Liver (tissue), 9 donors: ENCODE measurements around the gene LDAH. TPM values are rescaled to one million over a fixed set of nuclear protein-coding genes. Genes with fewer than 3 reads are reported as not detected.

Source experiments
- DNase-seq: peaks from one replicate; pipeline ENCODE4 v3.0.0-alpha.2; 2017; ENCODE audit warnings: low spot score
- H3K27ac ChIP-seq, 2 donors: one replicate each; pipeline ENCODE4 v1.7.0; 2013; ENCODE audit warnings: inconsistent platforms in 2 of 2, low read length in 2 of 2, control low read depth in 1 of 2, low read depth in 1 of 2, mild to moderate bottlenecking in 1 of 2
- H3K27me3 ChIP-seq, 4 donors: one replicate each; pipeline versions ENCODE4 v1.6.1 to v1.7.0; 2013; ENCODE audit warnings: low read length in 3 of 4, inconsistent platforms in 1 of 4, mild to moderate bottlenecking in 1 of 4, moderate library complexity in 1 of 4; ENCODE audit not compliant: control insufficient read depth in 4 of 4, insufficient read depth in 4 of 4
- H3K36me3 ChIP-seq, 4 donors: one replicate each; pipeline versions ENCODE4 v1.6.1 to v1.7.0; 2013; ENCODE audit warnings: low read length in 3 of 4, mild to moderate bottlenecking in 3 of 4, low read depth in 1 of 4, moderate library complexity in 1 of 4; ENCODE audit not compliant: control insufficient read depth in 4 of 4, insufficient read depth in 3 of 4
- H3K4me1 ChIP-seq, 4 donors: one replicate each; pipeline versions ENCODE4 v1.6.1 to v1.7.0; 2013; ENCODE audit warnings: low read length in 3 of 4, mild to moderate bottlenecking in 3 of 4, moderate library complexity in 1 of 4; ENCODE audit not compliant: control insufficient read depth in 4 of 4, insufficient read depth in 4 of 4
- H3K4me3 ChIP-seq, 3 donors: one replicate each; pipeline versions ENCODE4 v1.6.1 to v1.7.0; 2013; ENCODE audit warnings: low read length in 3 of 3, control low read depth in 1 of 3, low read depth in 1 of 3, mild to moderate bottlenecking in 1 of 3
- H3K9ac ChIP-seq, 2 donors: one replicate each; pipeline ENCODE4 v1.7.0; 2013; ENCODE audit warnings: low read length in 2 of 2, mild to moderate bottlenecking in 2 of 2, moderate library complexity in 2 of 2, control low read depth in 1 of 2, low read depth in 1 of 2
- H3K9me3 ChIP-seq, 4 donors: one replicate each; pipeline versions ENCODE4 v1.6.1 to v1.7.0; 2013; ENCODE audit warnings: low read length in 3 of 4; ENCODE audit not compliant: control insufficient read depth in 4 of 4
- ATF3 ChIP-seq: IDR thresholded peaks from 2 replicates; pipeline ENCODE4 v1.6.1; 2016; ENCODE audit warnings: antibody characterized with exemption
- CTCF ChIP-seq: fragments of 150-350 bp; IDR thresholded peaks from 2 replicates; pipeline ENCODE4 v1.5.1; 2017; ENCODE audit warnings: improper control_type of control experiment, low read depth, low read length; ENCODE audit not compliant: missing input control
- EGR1 ChIP-seq, 2 donors: IDR thresholded peaks; 2 replicates each; pipeline ENCODE4 v1.6.1; 2016 to 2018; ENCODE audit warnings: antibody characterized with exemption in 2 of 2, low read depth in 2 of 2
- FOXA1 ChIP-seq: IDR thresholded peaks from 2 replicates; pipeline ENCODE4 v1.6.1; 2016; ENCODE audit warnings: antibody characterized with exemption
- FOXA2 ChIP-seq: IDR thresholded peaks from 2 replicates; pipeline ENCODE4 v1.6.1; 2016; ENCODE audit warnings: antibody characterized with exemption
- GABPA ChIP-seq, 2 donors: IDR thresholded peaks in 1 of 2; conservative IDR thresholded peaks in 1 of 2; 2 replicates each; pipeline ENCODE4 v1.6.1; 2016; ENCODE audit warnings: antibody characterized with exemption in 2 of 2, mild to moderate bottlenecking in 1 of 2, moderate library complexity in 1 of 2
- HNF4A ChIP-seq, 2 donors: conservative IDR thresholded peaks; 2 replicates each; pipeline ENCODE4 v1.6.1; 2016; ENCODE audit warnings: antibody characterized with exemption in 2 of 2, mild to moderate bottlenecking in 2 of 2
- HNF4G ChIP-seq: IDR thresholded peaks from 2 replicates; pipeline ENCODE4 v1.6.1; 2016; ENCODE audit warnings: antibody characterized with exemption
- JUND ChIP-seq, 2 donors: IDR thresholded peaks; 2 replicates each; pipeline ENCODE4 v1.6.1; 2016; ENCODE audit warnings: antibody characterized with exemption in 2 of 2
- NR2F2 ChIP-seq: IDR thresholded peaks from 2 replicates; pipeline ENCODE4 v1.6.1; 2016; ENCODE audit warnings: antibody characterized with exemption
- RAD21 ChIP-seq, 2 donors: IDR thresholded peaks; 2 replicates each; pipeline ENCODE4 v1.6.1; 2016; ENCODE audit warnings: antibody characterized with exemption in 2 of 2, mild to moderate bottlenecking in 2 of 2
- REST ChIP-seq: IDR thresholded peaks from 2 replicates; pipeline ENCODE4 v1.6.1; 2016; ENCODE audit warnings: antibody characterized with exemption, mild to moderate bottlenecking
- RXRA ChIP-seq, 2 donors: IDR thresholded peaks; 2 replicates each; pipeline ENCODE4 v1.6.1; 2017 to 2018; ENCODE audit warnings: antibody characterized with exemption in 2 of 2, mild to moderate bottlenecking in 1 of 2
- SP1 ChIP-seq: IDR thresholded peaks from 2 replicates; pipeline ENCODE4 v1.6.1; 2018; ENCODE audit warnings: antibody characterized with exemption, mild to moderate bottlenecking
- TAF1 ChIP-seq: conservative IDR thresholded peaks from 2 replicates; pipeline ENCODE4 v1.6.1; 2016; ENCODE audit warnings: antibody characterized with exemption, mild to moderate bottlenecking
- YY1 ChIP-seq: IDR thresholded peaks from 2 replicates; pipeline ENCODE4 v1.6.1; 2016; ENCODE audit warnings: antibody characterized with exemption, mild to moderate bottlenecking
- ZBTB33 ChIP-seq: IDR thresholded peaks from 2 replicates; pipeline ENCODE4 v1.6.1; 2016; ENCODE audit warnings: antibody characterized with exemption
- WGBS: extraction: QIAGEN DNeasy Blood & Tissue Kit; methylation state at CpG from one replicate; pipeline ENCODE4 v1.1.7; 2013; 5-methylcytosine and 5-hydroxymethylcytosine counted together
- polyA plus RNA-seq, 2 donors: library from polyadenylated mRNA; stranded (reverse) in 1 of 2; unstranded in 1 of 2; fragments of 200-250 nt in 1 of 2; fragments of >200 nt in 1 of 2; fragmentation: Nextera tagmentation in 1 of 2; extraction: Ambion mirVana in 1 of 2; gene quantifications; one replicate each; pipeline versions ENCODE4 v1.2.1 to v1.2.3, GENCODE V29; 2013 to 2015
- total RNA-seq, 2 donors: library from RNA; depleted of rRNA; stranded (reverse); fragments of >200 nt; gene quantifications; one replicate each; pipeline ENCODE4 v1.2.3, GENCODE V29; 2014
- TF ChIP-seq, protein P1 (sequence below): IDR thresholded peaks from 2 replicates; pipeline ENCODE4 v1.6.1; 2016; ENCODE audit warnings: antibody characterized with exemption
- donor health status: healthy.
- donor health status: healthy.
- donor health status: healthy.
- donor health status: healthy.
- donor health status: healthy.

The LDAH gene
- total and polyA plus RNA-seq, 4 donors, result 5.8 to 17.7 (median 9.7) TPM

DNA sequence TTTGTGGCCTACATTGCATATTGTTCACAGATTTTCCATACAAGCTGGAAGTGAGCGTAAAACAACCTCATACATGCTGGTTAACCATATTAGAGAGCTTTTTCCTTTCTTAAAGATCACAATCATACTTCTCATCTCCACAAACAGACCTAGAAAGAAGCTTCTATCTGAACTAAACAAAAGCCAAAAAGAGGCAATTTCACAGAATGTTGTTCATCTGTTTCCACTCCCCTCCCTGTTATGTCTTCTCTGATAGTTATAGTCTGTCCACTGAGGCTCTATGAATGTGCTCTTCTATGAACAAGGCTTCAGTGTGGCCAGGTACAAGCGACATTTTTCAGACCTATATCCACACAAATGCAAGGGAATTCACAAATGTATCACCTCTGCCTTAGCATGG lies 63.4 kb downstream of the LDAH start:
- Histone ChIP-seq H3K9ac (no peak overlapping the region), H3K27ac (no peak overlapping the region), H3K36me3 (peaks cover 0 to 7% (median 3%) of the 10 kb centered on the region in 4 donors), H3K27me3 (no peaks in the 10 kb centered on the region), H3K4me1 (peaks cover 0 to 9% (median 2%) of the 10 kb centered on the region in 4 donors), H3K9me3 (peaks cover 0 to 4% (median 2%) of the 10 kb centered on the region in 4 donors), H3K4me3 (no peak overlapping the region)
- TF ChIP-seq CTCF (no peak), SP1 (no peak), NR2F2 (no peak), GABPA (IDR thresholded peaks at IDR 0.05 in 1 of 2, conservative IDR thresholded peaks at IDR 0.05 in 1 of 2) (no peak), TAF1 (no peak), HNF4A (conservative IDR thresholded peaks at IDR 0.05) (no peak), JUND (IDR thresholded peaks at IDR 0.05) (no peak), ZBTB33 (no peak), REST (no peak), RAD21 (IDR thresholded peaks at IDR 0.05) (no peak), FOXA2 (no peak), ATF3 (no peak), RXRA (IDR thresholded peaks at IDR 0.05) (no peak), YY1 (no peak), HNF4G (no peak), EGR1 (IDR thresholded peaks at IDR 0.05; ENCODE audit: low read depth in 2 of 2) (no peak), FOXA1 (no peak)
- TF ChIP-seq, protein P1, sequence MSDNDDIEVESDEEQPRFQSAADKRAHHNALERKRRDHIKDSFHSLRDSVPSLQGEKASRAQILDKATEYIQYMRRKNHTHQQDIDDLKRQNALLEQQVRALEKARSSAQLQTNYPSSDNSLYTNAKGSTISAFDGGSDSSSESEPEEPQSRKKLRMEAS, result no peak
- 97% methylated on average over 2 of the region's 2 CpGs for WGBS
- DNase-seq, result no peak
